HepG2 (cell line): Measurements from ENCODE around the gene PEAK3. TPM values are rescaled to one million over a fixed set of nuclear protein-coding genes. Genes with fewer than 3 reads are reported as not detected.

Source experiments
- ARID4A ChIP-seq: sonication (generic); formaldehyde crosslinking; IDR thresholded peaks from 2 replicates; pipeline ENCODE4 v1.5.0; 2020; ENCODE audit warnings: mild to moderate bottlenecking, missing genetic modification reagents, borderline replicate concordance
- ATF7-NPFF ChIP-seq: sonication (generic); formaldehyde crosslinking; IDR thresholded peaks from 2 replicates; pipeline ENCODE4 v1.8.1; 2023; ENCODE audit warnings: mild to moderate bottlenecking, low read depth, missing genetic modification reagents, moderate library complexity
- FOXA3 ChIP-seq: IDR thresholded peaks from 2 replicates; pipeline ENCODE4 v1.6.1; 2016; ENCODE audit warnings: missing genetic modification reagents, missing compliant biosample characterization
- HOMEZ ChIP-seq: IDR thresholded peaks from 2 replicates; pipeline ENCODE4 v1.6.1; 2016; ENCODE audit warnings: low read depth
- HOXA9 ChIP-seq: sonication (generic); formaldehyde crosslinking; IDR thresholded peaks from 2 replicates; pipeline ENCODE4 v1.8.1; 2022; ENCODE audit warnings: missing genetic modification reagents, mild to moderate bottlenecking, moderate library complexity, borderline replicate concordance
- ISL2 ChIP-seq: sonication (generic); formaldehyde crosslinking; IDR thresholded peaks from 2 replicates; pipeline ENCODE4 v1.5.0; 2020; ENCODE audit warnings: missing genetic modification reagents
- SRY ChIP-seq: sonication (generic); formaldehyde crosslinking; IDR thresholded peaks from 2 replicates; pipeline ENCODE4 v1.8.0; 2022; ENCODE audit warnings: mild to moderate bottlenecking, missing genetic modification reagents
- TBX2 ChIP-seq: sonication (generic); formaldehyde crosslinking; IDR thresholded peaks from 2 replicates; pipeline ENCODE4 v1.5.0; 2020; ENCODE audit warnings: missing genetic modification reagents, mild to moderate bottlenecking, borderline replicate concordance
- TFDP2 ChIP-seq: sonication (generic); formaldehyde crosslinking; IDR thresholded peaks from 2 replicates; pipeline ENCODE4 v1.4.0; 2020; ENCODE audit warnings: missing genetic modification reagents
- YEATS2 ChIP-seq: sonication (generic); formaldehyde crosslinking; IDR thresholded peaks from 2 replicates; pipeline ENCODE4 v1.4.0; 2020; ENCODE audit warnings: missing genetic modification reagents, borderline replicate concordance
- ZBTB3 ChIP-seq: sonication (generic); formaldehyde crosslinking; IDR thresholded peaks from 2 replicates; pipeline ENCODE4 v1.4.0; 2020; ENCODE audit warnings: low read depth, mild to moderate bottlenecking, moderate library complexity, missing genetic modification reagents, borderline replicate concordance
- ZBTB7A ChIP-seq: sonication (generic); formaldehyde crosslinking; IDR thresholded peaks from 2 replicates; pipeline ENCODE4 v1.8.0; 2022; ENCODE audit warnings: mild to moderate bottlenecking, missing genetic modification reagents
- ZNF3 ChIP-seq: IDR thresholded peaks from 2 replicates; pipeline ENCODE4 v1.7.0; 2017; ENCODE audit warnings: inconsistent platforms
- ZNF589 ChIP-seq: sonication (generic); formaldehyde crosslinking; conservative IDR thresholded peaks from 2 replicates; pipeline ENCODE4 v1.8.0; 2022; ENCODE audit warnings: mild to moderate bottlenecking, moderate library complexity, missing genetic modification reagents
- ZNF776 ChIP-seq: sonication (generic); formaldehyde crosslinking; IDR thresholded peaks from 2 replicates; pipeline ENCODE4 v1.4.0; 2020; ENCODE audit warnings: mild to moderate bottlenecking, missing genetic modification reagents
- ZNF780A ChIP-seq: sonication (generic); formaldehyde crosslinking; IDR thresholded peaks from 2 replicates; pipeline ENCODE4 v1.8.0; 2022; ENCODE audit warnings: mild to moderate bottlenecking, missing genetic modification reagents, moderate library complexity
- polyA plus RNA-seq, 8 experiments: library from polyadenylated mRNA; depleted of rRNA in 3 of 8; stranded (reverse) in 7 of 8; unstranded in 1 of 8; fragments of >200 nt; fragmentation: Illumina TruSeq in 4 of 8; extraction: Trizol in 4 of 8; gene quantifications; 2 replicates each; pipeline versions ENCODE4 v1.2.1 to v1.2.3, GENCODE V29; 2011 to 2016; ENCODE audit warnings: low read depth in 4 of 8, missing spikeins in 1 of 8, mixed read lengths in 1 of 8; ENCODE audit not compliant: insufficient read depth in 1 of 8
- total RNA-seq, 5 experiments: library from RNA; depleted of rRNA; stranded (reverse); fragments of >200 nt; fragmentation: Illumina TruSeq; extraction: Trizol; gene quantifications; 2 replicates each; pipeline ENCODE4 v1.2.3, GENCODE V29; 2016; ENCODE audit warnings: low read depth in 1 of 5
- TF ChIP-seq, protein P1 (sequence below): sonication (generic); formaldehyde crosslinking; IDR thresholded peaks from 2 replicates; pipeline ENCODE4 v1.5.0; 2020; ENCODE audit warnings: missing genetic modification reagents, mild to moderate bottlenecking, borderline replicate concordance
- TF ChIP-seq, protein P2 (sequence below): sonication (generic); formaldehyde crosslinking; IDR thresholded peaks from 2 replicates; pipeline ENCODE4 v1.5.0; 2020; ENCODE audit warnings: missing genetic modification reagents
- TF ChIP-seq, protein P3 (sequence below): fragments of 450-650 bp; IDR thresholded peaks from 2 replicates; pipeline ENCODE4 v1.6.1; 2016

The PEAK3 gene
- total and polyA plus RNA-seq, 2 of the 13 experiments (the other 11 are each of a cell fraction or from before 2014, with no cell fraction given): not detected

- TF ChIP-seq HOXA9 (CRISPR knock-in tag) (no peak), ZNF780A (no peak), ISL2 (CRISPR knock-in tag) (no peak), ZNF3 (CRISPR knock-in tag) (no peak), TFDP2 (no peak), ATF7-NPFF (CRISPR knock-in tag) (peak; percentile 46; the same call in 1 of the 2 replicates), SRY (CRISPR knock-in tag) (no peak), YEATS2 (no peak), ZBTB7A (CRISPR knock-in tag) (no peak), FOXA3 (CRISPR knock-in tag) (no peak), TBX2 (CRISPR knock-in tag) (peak; percentile 50; the same call in 1 of the 2 replicates), ZBTB3 (CRISPR knock-in tag) (no peak), HOMEZ (CRISPR knock-in tag) (no peak), ZNF589 (CRISPR knock-in tag) (no peak), ZNF776 (CRISPR knock-in tag) (peak; percentile 62; the same call in 1 of the 2 replicates), ARID4A (CRISPR knock-in tag) (peak; percentile 61; the same call in 1 of the 2 replicates)
- TF ChIP-seq, protein P1, sequence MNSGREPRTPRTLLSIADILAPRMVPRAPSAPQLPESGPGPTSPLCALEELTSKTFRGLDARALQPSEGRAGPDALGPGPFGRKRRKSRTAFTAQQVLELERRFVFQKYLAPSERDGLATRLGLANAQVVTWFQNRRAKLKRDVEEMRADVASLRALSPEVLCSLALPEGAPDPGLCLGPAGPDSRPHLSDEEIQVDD (CRISPR knock-in tag): no peak; the same call in 1 of the 2 replicates
- TF ChIP-seq, protein P2, sequence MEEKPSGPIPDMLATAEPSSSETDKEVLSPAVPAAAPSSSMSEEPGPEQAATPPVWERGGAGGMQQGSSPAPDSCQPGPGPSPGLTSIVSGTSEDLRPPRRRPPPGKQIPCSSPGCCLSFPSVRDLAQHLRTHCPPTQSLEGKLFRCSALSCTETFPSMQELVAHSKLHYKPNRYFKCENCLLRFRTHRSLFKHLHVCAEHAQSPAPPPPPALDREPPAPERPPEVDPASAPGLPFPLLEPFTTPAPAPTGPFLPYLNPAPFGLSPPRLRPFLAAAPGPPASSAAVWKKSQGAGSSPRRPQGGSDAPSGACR (CRISPR knock-in tag): no peak
- TF ChIP-seq, protein P3, sequence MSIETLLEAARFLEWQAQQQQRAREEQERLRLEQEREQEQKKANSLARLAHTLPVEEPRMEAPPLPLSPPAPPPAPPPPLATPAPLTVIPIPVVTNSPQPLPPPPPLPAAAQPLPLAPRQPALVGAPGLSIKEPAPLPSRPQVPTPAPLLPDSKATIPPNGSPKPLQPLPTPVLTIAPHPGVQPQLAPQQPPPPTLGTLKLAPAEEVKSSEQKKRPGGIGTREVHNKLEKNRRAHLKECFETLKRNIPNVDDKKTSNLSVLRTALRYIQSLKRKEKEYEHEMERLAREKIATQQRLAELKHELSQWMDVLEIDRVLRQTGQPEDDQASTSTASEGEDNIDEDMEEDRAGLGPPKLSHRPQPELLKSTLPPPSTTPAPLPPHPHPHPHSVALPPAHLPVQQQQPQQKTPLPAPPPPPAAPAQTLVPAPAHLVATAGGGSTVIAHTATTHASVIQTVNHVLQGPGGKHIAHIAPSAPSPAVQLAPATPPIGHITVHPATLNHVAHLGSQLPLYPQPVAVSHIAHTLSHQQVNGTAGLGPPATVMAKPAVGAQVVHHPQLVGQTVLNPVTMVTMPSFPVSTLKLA: no peak
These were observed 9.3 kb upstream of the PEAK3 start (continued) for GRCh38 chr19:2291185-2291751.
